ENCODE measurements around the gene CHD6. TPM values are rescaled to one million over a fixed set of nuclear protein-coding genes. Genes with fewer than 3 reads are reported as not detected.

CHD6 gene, protein sequence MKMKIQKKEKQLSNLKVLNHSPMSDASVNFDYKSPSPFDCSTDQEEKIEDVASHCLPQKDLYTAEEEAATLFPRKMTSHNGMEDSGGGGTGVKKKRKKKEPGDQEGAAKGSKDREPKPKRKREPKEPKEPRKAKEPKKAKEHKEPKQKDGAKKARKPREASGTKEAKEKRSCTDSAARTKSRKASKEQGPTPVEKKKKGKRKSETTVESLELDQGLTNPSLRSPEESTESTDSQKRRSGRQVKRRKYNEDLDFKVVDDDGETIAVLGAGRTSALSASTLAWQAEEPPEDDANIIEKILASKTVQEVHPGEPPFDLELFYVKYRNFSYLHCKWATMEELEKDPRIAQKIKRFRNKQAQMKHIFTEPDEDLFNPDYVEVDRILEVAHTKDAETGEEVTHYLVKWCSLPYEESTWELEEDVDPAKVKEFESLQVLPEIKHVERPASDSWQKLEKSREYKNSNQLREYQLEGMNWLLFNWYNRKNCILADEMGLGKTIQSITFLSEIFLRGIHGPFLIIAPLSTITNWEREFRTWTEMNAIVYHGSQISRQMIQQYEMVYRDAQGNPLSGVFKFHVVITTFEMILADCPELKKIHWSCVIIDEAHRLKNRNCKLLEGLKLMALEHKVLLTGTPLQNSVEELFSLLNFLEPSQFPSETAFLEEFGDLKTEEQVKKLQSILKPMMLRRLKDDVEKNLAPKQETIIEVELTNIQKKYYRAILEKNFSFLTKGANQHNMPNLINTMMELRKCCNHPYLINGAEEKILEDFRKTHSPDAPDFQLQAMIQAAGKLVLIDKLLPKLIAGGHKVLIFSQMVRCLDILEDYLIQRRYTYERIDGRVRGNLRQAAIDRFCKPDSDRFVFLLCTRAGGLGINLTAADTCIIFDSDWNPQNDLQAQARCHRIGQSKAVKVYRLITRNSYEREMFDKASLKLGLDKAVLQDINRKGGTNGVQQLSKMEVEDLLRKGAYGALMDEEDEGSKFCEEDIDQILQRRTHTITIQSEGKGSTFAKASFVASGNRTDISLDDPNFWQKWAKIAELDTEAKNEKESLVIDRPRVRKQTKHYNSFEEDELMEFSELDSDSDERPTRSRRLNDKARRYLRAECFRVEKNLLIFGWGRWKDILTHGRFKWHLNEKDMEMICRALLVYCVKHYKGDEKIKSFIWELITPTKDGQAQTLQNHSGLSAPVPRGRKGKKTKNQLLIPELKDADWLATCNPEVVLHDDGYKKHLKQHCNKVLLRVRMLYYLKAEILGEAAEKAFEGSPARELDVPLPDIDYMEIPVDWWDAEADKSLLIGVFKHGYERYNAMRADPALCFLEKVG (N-terminal part only)
- 10 to 100 TPM; 40.9 to 72.0 TPM for total RNA-seq

DNA sequence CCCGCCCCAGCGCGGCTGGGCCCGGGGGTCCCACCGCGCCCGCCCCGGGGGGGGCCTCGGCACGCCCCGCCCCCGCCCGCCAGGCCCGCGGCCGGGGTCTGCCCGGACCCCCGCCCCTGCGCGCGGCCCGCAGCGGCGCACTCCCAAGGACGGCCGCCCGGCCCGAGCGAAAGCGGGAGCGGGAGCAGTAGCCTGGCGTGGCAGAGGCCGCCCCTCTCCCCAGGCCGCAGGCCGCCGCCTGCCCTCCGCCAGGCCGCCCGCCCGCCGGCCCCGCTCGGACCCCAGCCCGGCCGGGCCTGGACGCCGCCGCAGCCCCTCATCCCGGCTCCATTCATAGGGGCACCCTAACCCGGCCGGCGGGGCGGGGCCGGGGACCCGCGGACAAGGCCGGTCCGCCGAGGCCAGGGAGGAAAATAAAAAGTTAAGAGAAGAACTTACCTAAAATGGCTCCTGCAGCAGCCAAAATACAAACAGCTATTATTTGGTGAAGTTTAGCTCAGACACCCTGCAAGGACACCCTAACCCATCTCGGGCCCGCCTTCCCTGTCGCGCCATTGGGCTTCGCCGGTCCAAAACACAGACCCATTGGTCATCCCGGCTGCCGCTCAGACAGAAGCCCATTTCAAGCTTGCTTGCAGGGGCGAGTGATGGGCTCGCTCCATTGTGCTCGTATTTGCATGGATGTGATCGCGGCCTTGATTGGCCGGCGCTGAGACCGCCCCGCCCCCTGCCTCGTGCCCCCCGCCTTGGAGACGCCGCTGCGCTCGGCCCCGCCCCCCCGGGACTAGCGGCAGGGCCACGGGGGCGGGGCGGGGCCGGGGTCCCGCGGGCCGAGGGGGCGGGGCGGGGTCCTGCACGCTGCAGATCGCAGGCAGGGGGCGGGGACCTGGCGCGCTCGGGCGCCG is at the start of gene CHD6:
CHD6 (minus strand) TSS at position 476 of the 905 bp plus-strand sequence. CDS start 67,040 bp downstream, outside the sequence.
- peak within 1 kb of the TSS; percentile 78 to 81 for H3K4me3 ChIP-seq
- H3K27me3 ChIP-seq (replicated peaks; ENCODE audit: insufficient read depth) = no peaks in the 10 kb centered on the region
- under 1% methylated on average over 57 of the region's 102 CpGs for WGBS
- H3K9me3 ChIP-seq = no peaks in the 10 kb centered on the region
- TF ChIP-seq POLR2A (IDR thresholded peaks at IDR 0.05) = peak; percentile 64
- TF ChIP-seq CTCF (IDR thresholded peaks at IDR 0.05) = no peak
- TF ChIP-seq POLR2AphosphoS5 (IDR thresholded peaks at IDR 0.05) = peak; percentile 90
- intact Hi-C loops (cut with DNase I) = loop anchor here (10.0 kb wide), 1 partner anchor 113 kb away; no protein-coding TSS in a partner anchor
- no peaks in the 10 kb centered on the region for H3K36me3 ChIP-seq
- peak within 1 kb of the TSS; percentile 82 to 88 for H3K27ac ChIP-seq
- H3K4me1 ChIP-seq (replicated peaks) = peaks cover 9% of the 10 kb centered on the region
- peak; percentile 99 for DNase-seq (ENCODE audit: low spot score)

- intact Hi-C loops (cut with DNase I) = no loop called here
- H3K4me3 ChIP-seq = no peak overlapping the region
- no peak overlapping the region for H3K27ac ChIP-seq
- H3K27me3 ChIP-seq (replicated peaks; ENCODE audit: insufficient read depth) = no peaks in the 10 kb centered on the region
- DNase-seq (ENCODE audit: low spot score) = no peak
- no peaks in the 10 kb centered on the region for H3K4me1 ChIP-seq (replicated peaks)
- TF ChIP-seq POLR2A (IDR thresholded peaks at IDR 0.05) = no peak
- no peak for TF ChIP-seq POLR2AphosphoS5 (IDR thresholded peaks at IDR 0.05)
- TF ChIP-seq CTCF (IDR thresholded peaks at IDR 0.05) = no peak
- WGBS = 53% methylated on average over 5 of the region's 5 CpGs
- H3K36me3 ChIP-seq = no peaks in the 10 kb centered on the region
- H3K9me3 ChIP-seq = no peaks in the 10 kb centered on the region
Measured at GRCh38 chr20:41664584-41664983, 46.4 kb upstream of the CHD6 start.

GRCh38 chr20:41657655-41658054 is 39.5 kb upstream of the CHD6 start:
- H3K9me3 ChIP-seq = no peaks in the 10 kb centered on the region
- DNase-seq (ENCODE audit: low spot score) = no peak
- H3K36me3 ChIP-seq = no peaks in the 10 kb centered on the region
- H3K4me3 ChIP-seq = no peak overlapping the region
- H3K27ac ChIP-seq = no peak overlapping the region
- 71% methylated on average over 7 of the region's 7 CpGs for WGBS
- intact Hi-C loops (cut with DNase I) = no loop called here
- no peaks in the 10 kb centered on the region for H3K27me3 ChIP-seq (replicated peaks; ENCODE audit: insufficient read depth)
- no peaks in the 10 kb centered on the region for H3K4me1 ChIP-seq (replicated peaks)
- no peak for TF ChIP-seq POLR2AphosphoS5 (IDR thresholded peaks at IDR 0.05)

DNA sequence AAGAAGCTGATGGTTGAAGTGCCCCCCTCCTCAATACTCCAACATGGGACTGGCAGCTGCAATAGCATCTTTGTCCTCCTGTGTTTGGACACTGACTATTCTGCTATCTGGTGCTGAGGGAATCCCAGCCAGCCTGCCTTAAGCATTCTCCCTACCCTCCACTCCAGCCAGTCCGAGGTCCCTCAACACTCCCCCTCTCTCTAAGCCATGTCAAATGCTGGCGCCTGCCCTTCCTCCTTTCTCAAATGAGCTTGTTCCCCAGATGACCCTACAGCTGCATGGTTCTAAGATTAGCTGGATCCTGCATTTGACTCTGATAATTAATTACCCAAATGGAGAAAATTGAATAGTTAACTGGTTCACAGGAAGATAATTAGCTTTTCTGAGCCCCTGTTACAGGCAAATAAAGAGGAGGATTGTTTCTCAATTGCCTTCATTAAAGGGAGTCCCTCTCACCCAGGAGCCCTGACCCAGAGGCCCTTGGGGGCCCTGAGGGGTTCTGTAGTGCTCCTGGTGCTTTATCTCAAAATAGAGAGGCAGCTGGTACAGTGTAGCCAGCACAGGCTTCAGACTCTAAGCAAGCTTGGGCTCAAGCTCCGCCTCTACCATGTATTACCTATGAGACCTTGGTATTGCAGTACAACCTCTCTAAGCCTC is 37.9 kb upstream of the CHD6 start:
- no peak overlapping the region for H3K27ac ChIP-seq
- no peak overlapping the region for H3K4me3 ChIP-seq
- no peaks in the 10 kb centered on the region for H3K9me3 ChIP-seq
- WGBS = 84% methylated on average over 3 of the region's 3 CpGs
- no peaks in the 10 kb centered on the region for H3K36me3 ChIP-seq
- TF ChIP-seq CTCF (IDR thresholded peaks at IDR 0.05) = no peak
- TF ChIP-seq POLR2AphosphoS5 (IDR thresholded peaks at IDR 0.05) = no peak
- no peak for TF ChIP-seq POLR2A (IDR thresholded peaks at IDR 0.05)
- no peaks in the 10 kb centered on the region for H3K27me3 ChIP-seq (replicated peaks; ENCODE audit: insufficient read depth)
- H3K4me1 ChIP-seq (replicated peaks) = no peaks in the 10 kb centered on the region
- intact Hi-C loops (cut with DNase I) = no loop called here
- no peak for DNase-seq (ENCODE audit: low spot score)

Data from prostate gland (tissue), 2 donors.